MCF 10A (cell line): ENCODE measurements around the gene QPRT. TPM values are rescaled to one million over a fixed set of nuclear protein-coding genes. Genes with fewer than 3 reads are reported as not detected.
"Not testable (repeated sequence)": the region's sequence is repeated elsewhere in the genome, so short reads cannot be mapped to it uniquely, and the experiment has no call there.

Experiments used
- BruUV-seq: library from RNA; stranded (reverse); fragments of 400-500 nt; replicated peaks from 2 replicates; lab custom pipeline; 2021; lab: Mats Ljungman, UMichigan
- CTCF ChIA-PET: fragments of 300-600 bp; sonication (Branson Sonifier 250); formaldehyde crosslinking; extraction: SDS; loops from one replicate; lab custom pipeline; 2021; ENCODE audit warnings: antibody characterized with exemption, inconsistent platforms; lab: Yijun Ruan, JAX
- POLR2A ChIA-PET: fragments of 300-600, 350-650 bp; sonication (Branson Sonifier 250); formaldehyde crosslinking; extraction: SDS; loops from one replicate; lab custom pipeline; 2020; ENCODE audit warnings: antibody characterized with exemption, inconsistent platforms; lab: Yijun Ruan, JAX
- DNase-seq: peaks from one replicate; pipeline ENCODE4 v3.0.0-alpha.2; 2018; ENCODE audit not compliant: unreplicated experiment
- H3K27ac Mint-ChIP-seq: one replicate; pipeline ENCODE4 v1.8.0; 2022; ENCODE audit warnings: mild to moderate bottlenecking, low read depth, mixed read lengths; ENCODE audit not compliant: unreplicated experiment
- H3K27me3 Mint-ChIP-seq: one replicate; pipeline ENCODE4 v1.8.0; 2022; ENCODE audit warnings: mixed read lengths; ENCODE audit not compliant: insufficient read depth, unreplicated experiment
- H3K36me3 Mint-ChIP-seq: one replicate; pipeline ENCODE4 v1.8.0; 2022; ENCODE audit warnings: mild to moderate bottlenecking, moderate library complexity, mixed read lengths; ENCODE audit not compliant: insufficient read depth, unreplicated experiment
- H3K4me1 Mint-ChIP-seq: one replicate; pipeline ENCODE4 v1.8.0; 2022; ENCODE audit warnings: mixed read lengths; ENCODE audit not compliant: insufficient read depth, unreplicated experiment
- H3K4me3 Mint-ChIP-seq: one replicate; pipeline ENCODE4 v1.8.0; 2022; ENCODE audit warnings: mild to moderate bottlenecking, moderate library complexity, mixed read lengths; ENCODE audit not compliant: unreplicated experiment
- H3K9me3 Mint-ChIP-seq: one replicate; pipeline ENCODE4 v1.8.0; 2022; ENCODE audit warnings: mixed read lengths; ENCODE audit not compliant: unreplicated experiment
- CTCF ChIP-seq: fragments of 200-600 bp; IDR thresholded peaks from one replicate; pipeline ENCODE4 v1.8.0; 2022; ENCODE audit warnings: antibody characterized with exemption, mild to moderate bottlenecking; ENCODE audit not compliant: unreplicated experiment
- intact Hi-C: fragments of 100-400 bp; cut with micrococcal nuclease; formaldehyde crosslinking; loops from 2 replicates; pipeline ENCODE4 v1.14.1; 2022
- total RNA-seq: library from RNA; stranded (reverse); gene quantifications from 2 replicates; pipeline ENCODE4 v1.2.3, GENCODE V29; 2022

The QPRT gene
- total RNA-seq, 1 experiment from 2014 or later: not detected

- H3K27me3 Mint-ChIP-seq: peaks cover 28% of the 10 kb centered on the region
- no peak overlapping the region for H3K27ac Mint-ChIP-seq
- no peak for DNase-seq
- peaks cover 8% of the 10 kb centered on the region for H3K36me3 Mint-ChIP-seq
- ChIA-PET CTCF (no interaction called here), POLR2A (no interaction called here)
- no peak for TF ChIP-seq CTCF
- intact Hi-C loops: no loop called here
- H3K9me3 Mint-ChIP-seq: no peaks in the 10 kb centered on the region
- no peak overlapping the region for H3K4me3 Mint-ChIP-seq
- no peaks in the 10 kb centered on the region for H3K4me1 Mint-ChIP-seq
- no TSS peak for BruUV-seq
These were observed 66.3 kb downstream of the QPRT start for GRCh38 chr16:29745121-29745852.

DNA sequence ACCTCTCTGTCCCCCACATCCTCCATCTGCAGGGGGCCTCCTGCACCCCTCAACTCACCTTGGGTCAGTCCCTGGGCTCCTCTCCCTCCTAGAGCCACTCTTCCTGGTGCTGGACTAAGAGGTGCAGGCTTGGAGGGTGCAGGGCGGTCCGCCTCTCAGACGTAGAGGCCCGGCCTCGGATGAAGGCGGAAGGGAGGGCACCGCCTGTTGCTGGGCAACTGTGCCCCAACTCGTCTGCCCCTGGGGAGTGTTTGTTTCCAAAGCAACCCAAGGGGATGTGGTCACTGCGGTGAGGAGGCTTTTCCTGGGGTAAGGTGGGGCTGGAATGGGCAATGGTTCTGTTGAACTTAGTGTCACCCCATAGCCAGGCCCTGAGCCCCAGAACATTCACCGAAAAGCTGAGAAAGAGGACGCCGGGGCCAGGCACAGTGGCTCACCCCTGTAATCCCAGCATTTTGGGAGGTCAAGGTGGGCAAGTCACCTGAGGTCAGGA, 66.9 kb downstream of the QPRT start, which contains the start of gene C16orf54:
TSS of gene C16orf54 (minus strand) at position 138 of the 493 bp plus-strand sequence. CDS start 1,039 bp downstream, outside the sequence.
- no peak for TF ChIP-seq CTCF
- H3K27ac Mint-ChIP-seq: no peak within 1 kb of the TSS
- H3K27me3 Mint-ChIP-seq: peaks cover 22% of the 10 kb centered on the region
- intact Hi-C loops: no loop called here
- BruUV-seq: no TSS peak
- H3K36me3 Mint-ChIP-seq: peaks cover 8% of the 10 kb centered on the region
- H3K4me1 Mint-ChIP-seq: no peaks in the 10 kb centered on the region
- no peak within 1 kb of the TSS for H3K4me3 Mint-ChIP-seq
- ChIA-PET POLR2A (no interaction called here), CTCF (no interaction called here)
- H3K9me3 Mint-ChIP-seq: no peaks in the 10 kb centered on the region
- no peak for DNase-seq

DNA sequence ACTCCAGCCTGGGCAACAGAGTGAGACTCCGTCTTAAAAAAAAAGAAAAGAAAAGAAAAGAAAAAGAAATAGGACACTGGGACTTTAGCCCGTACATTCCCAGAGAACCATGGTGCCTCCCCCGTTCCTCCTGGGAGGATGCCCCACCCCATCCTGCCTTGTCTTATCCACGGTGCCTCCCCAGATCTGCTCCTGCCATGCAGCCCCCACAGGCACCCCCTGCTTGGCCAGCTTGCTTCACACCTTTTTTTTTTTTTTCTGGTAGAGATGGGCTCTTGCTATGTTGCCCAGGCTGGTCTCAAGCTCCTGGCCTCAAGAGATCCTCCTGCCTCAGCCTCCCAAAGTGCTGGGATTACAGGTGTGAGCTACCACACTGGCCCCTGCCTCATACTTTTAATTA, 67.5 kb downstream of the QPRT start:
- POLR2A ChIA-PET, BruUV-seq, H3K4me3 Mint-ChIP-seq, H3K36me3 Mint-ChIP-seq, H3K27ac Mint-ChIP-seq, H3K4me1 Mint-ChIP-seq, DNase-seq, H3K9me3 Mint-ChIP-seq, intact Hi-C loops: not testable (repeated sequence)
- CTCF ChIA-PET: interaction anchor here (0.6 kb wide), 1 partner anchor 1131 kb away, joined by 4 read pairs; no protein-coding TSS in a partner anchor
- peaks cover 16% of the 10 kb centered on the region for H3K27me3 Mint-ChIP-seq

Other genes with a start within 250 kb of the QPRT start
- gene BOLA2, start 224.8 kb upstream of the QPRT start, total RNA-seq: 5.7 and 6.5 TPM in 2 replicates
- gene SLX1B, start 224.6 kb upstream of the QPRT start, total RNA-seq: 29.9 and 37.0 TPM in 2 replicates
- 1.2 and 5.5 TPM in 2 replicates for gene SULT1A4, start 219.3 kb upstream of the QPRT start, total RNA-seq
- 73.6 and 91.4 TPM in 2 replicates for gene NPIPB12, start 172.8 kb upstream of the QPRT start, total RNA-seq
- gene SPN, start 15.9 kb upstream of the QPRT start, total RNA-seq: not detected in 2 replicates
- gene C16orf54, start 66.8 kb downstream of the QPRT start, total RNA-seq: not detected in 2 replicates
- not detected in 2 replicates for gene ZG16, start 99.1 kb downstream of the QPRT start, total RNA-seq
- 36.3 and 53.8 TPM in 2 replicates for gene KIF22, start 111.6 kb downstream of the QPRT start, total RNA-seq
- 185 and 194 TPM in 2 replicates for gene MAZ, start 127.3 kb downstream of the QPRT start, total RNA-seq
- 0.42 and 0.96 TPM in 2 replicates for gene PRRT2, start 133.0 kb downstream of the QPRT start, total RNA-seq
- gene PAGR1, start 137.0 kb downstream of the QPRT start, total RNA-seq: 21.3 and 25.0 TPM in 2 replicates
- 56.5 and 71.9 TPM in 2 replicates for gene MVP, start 141.3 kb downstream of the QPRT start, total RNA-seq
- 41.3 and 42.7 TPM in 2 replicates for gene CDIPT, start 184.0 kb downstream of the QPRT start, total RNA-seq
- 1.9 and 3.2 TPM in 2 replicates for gene SEZ6L2, start 220.4 kb downstream of the QPRT start, total RNA-seq
- gene ASPHD1, start 221.3 kb downstream of the QPRT start, total RNA-seq: 4.8 and 5.7 TPM in 2 replicates
- 35.5 and 38.9 TPM in 2 replicates for gene KCTD13, start 247.0 kb downstream of the QPRT start, total RNA-seq